ENCODE data around the gene ITGA1. TPM values are rescaled to one million over a fixed set of nuclear protein-coding genes. Genes with fewer than 3 reads are reported as not detected.
"Not testable (repeated sequence)": the region's sequence is repeated elsewhere in the genome, so short reads cannot be mapped to it uniquely, and the experiment has no call there.

Gene ITGA1
- total RNA-seq, 3 donors from 2014 or later: 2.1 to 6.3 (median 4.7) TPM

GRCh38 chr5:52839285-52839684, 51.6 kb downstream of the ITGA1 start:
- Mint-ChIP-seq H3K4me3 (no peak overlapping the region), H3K36me3 (ENCODE audit: insufficient read depth) (no peaks in the 10 kb centered on the region), H3K27me3 (ENCODE audit: low read depth) (no peaks in the 10 kb centered on the region), H3K4me1 (ENCODE audit: low read depth) (no peaks in the 10 kb centered on the region), H3K9me3 (no peaks in the 10 kb centered on the region)
- DNase-seq: no peak
- ATAC-seq: no peak

DNA sequence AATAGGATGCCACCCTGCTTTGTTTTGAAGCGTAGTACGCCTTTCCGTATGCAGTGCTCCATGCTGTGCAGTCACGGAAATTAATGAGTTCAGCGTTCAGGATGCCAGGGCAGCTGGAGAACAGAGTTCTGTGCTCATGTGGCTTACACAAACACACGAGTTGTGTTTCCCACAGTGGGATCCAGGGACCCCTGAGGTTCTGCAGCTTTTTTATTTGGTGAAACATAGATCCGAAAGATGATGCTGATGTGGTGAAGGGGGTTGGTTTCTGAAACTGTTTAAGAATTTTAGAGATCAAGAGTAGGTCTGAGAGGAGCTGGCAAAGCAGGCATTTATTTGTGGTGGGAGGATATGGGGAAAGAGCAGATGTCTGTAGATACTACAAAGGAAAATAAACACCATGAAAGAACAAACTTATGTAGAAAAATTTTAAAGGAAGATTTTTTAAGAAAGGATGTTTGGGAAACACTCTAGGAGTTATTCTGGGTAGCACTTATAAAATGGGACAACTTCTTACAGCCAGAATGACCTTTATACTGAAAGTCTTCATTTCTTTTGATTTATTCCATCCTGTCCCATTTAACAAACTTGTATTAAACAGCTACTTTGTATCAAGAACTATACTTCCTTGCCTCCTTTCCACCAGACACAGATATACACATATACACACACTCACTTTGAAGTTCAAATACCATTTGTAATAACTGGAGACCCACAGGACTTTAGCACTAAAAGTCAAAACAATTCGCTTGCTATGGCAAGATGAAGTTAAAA, 52.7 kb downstream of the ITGA1 start:
- Mint-ChIP-seq H3K9me3 (no peaks in the 10 kb centered on the region), H3K4me1 (ENCODE audit: low read depth) (peaks cover 1% of the 10 kb centered on the region), H3K4me3 (no peak overlapping the region), H3K36me3 (ENCODE audit: insufficient read depth) (no peaks in the 10 kb centered on the region), H3K27me3 (ENCODE audit: low read depth) (no peaks in the 10 kb centered on the region)
- no peak for DNase-seq
- no peak for ATAC-seq

- Mint-ChIP-seq H3K9me3 (no peaks in the 10 kb centered on the region), H3K4me3 (no peak overlapping the region), H3K4me1 (ENCODE audit: low read depth) (peaks cover 6% of the 10 kb centered on the region), H3K27me3 (ENCODE audit: low read depth) (no peaks in the 10 kb centered on the region), H3K36me3 (ENCODE audit: insufficient read depth) (no peaks in the 10 kb centered on the region)
- DNase-seq: no peak
- ATAC-seq: no peak
Observed at GRCh38 chr5:52841114-52841513, 53.4 kb downstream of the ITGA1 start.

DNA sequence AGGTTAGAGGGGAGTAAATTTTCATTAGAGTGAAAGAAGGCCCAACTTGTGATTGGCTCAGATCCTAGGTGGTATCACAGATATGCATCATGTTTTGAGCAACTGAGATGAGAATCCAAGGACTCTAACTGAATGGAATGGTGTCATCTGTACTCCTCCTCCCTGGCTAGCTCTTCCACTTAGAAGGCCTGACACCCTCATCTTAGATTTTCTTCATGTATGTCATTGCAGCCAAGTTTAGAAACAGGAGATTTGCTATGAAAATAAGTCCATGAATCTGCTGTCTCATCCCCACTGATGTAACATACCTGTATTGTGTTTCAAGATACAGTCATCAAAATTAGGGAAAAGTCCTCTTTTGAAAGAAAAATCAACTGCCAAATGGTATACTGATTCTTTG, 54.4 kb downstream of the ITGA1 start:
- no peak for ATAC-seq

GRCh38 chr5:52844885-52845284, 57.2 kb downstream of the ITGA1 start:
- ATAC-seq: no peak
- H3K4me1 Mint-ChIP-seq (ENCODE audit: low read depth): peaks cover 12% of the 10 kb centered on the region
- peaks cover 4% of the 10 kb centered on the region for H3K9me3 Mint-ChIP-seq
- no peak overlapping the region for H3K4me3 Mint-ChIP-seq
- DNase-seq: no peak
- H3K27me3 Mint-ChIP-seq (ENCODE audit: low read depth): no peaks in the 10 kb centered on the region
- no peaks in the 10 kb centered on the region for H3K36me3 Mint-ChIP-seq (ENCODE audit: insufficient read depth)

More for the DNA sequence above, 54.4 kb downstream of the ITGA1 start:
- DNase-seq: no peak
- H3K9me3 Mint-ChIP-seq: no peaks in the 10 kb centered on the region
- H3K36me3 Mint-ChIP-seq (ENCODE audit: insufficient read depth): no peaks in the 10 kb centered on the region
- H3K4me1 Mint-ChIP-seq (ENCODE audit: low read depth): peaks cover 12% of the 10 kb centered on the region
- no peaks in the 10 kb centered on the region for H3K27me3 Mint-ChIP-seq (ENCODE audit: low read depth)
- no peak overlapping the region for H3K4me3 Mint-ChIP-seq

DNA sequence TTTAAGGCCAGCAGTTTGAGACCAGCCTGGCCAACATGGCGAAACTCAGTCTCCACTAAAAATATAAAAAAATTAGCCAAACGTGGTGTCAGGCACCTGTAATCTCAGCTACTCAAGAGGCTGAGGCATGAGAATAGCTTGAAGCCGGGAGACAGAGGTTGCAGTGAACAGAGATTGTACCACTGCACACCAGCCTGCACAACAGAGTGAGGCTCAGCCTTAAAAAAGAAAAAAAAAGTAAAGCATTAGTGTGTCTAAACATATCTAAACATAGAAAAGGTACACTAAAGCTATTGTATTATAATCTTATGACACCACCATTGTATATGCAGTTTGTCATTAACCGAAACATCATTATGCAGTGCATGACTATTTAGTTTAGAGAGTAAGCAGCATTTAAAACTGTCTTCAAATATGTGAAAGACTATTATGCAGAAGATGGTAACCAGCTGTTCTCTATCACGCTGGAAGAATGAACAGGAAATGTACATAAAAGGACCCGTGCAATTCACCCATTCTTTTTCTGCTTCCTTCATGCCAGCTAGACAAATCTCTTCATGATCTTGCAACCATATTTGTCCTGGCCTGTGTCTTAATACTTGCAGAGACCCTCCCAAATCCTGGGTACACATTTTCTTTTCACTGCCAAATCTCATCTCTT, 58.6 kb downstream of the ITGA1 start:
- no peaks in the 10 kb centered on the region for H3K27me3 Mint-ChIP-seq (ENCODE audit: low read depth)
- H3K4me3 Mint-ChIP-seq: no peak overlapping the region
- peaks cover 4% of the 10 kb centered on the region for H3K9me3 Mint-ChIP-seq
- H3K36me3 Mint-ChIP-seq (ENCODE audit: insufficient read depth): no peaks in the 10 kb centered on the region
- no peak for DNase-seq
- ATAC-seq: no peak
- H3K4me1 Mint-ChIP-seq (ENCODE audit: low read depth): peaks cover 12% of the 10 kb centered on the region

GRCh38 chr5:52848688-52849087, 61.0 kb downstream of the ITGA1 start:
- not testable (repeated sequence) for ATAC-seq; H3K4me3 Mint-ChIP-seq; H3K27me3 Mint-ChIP-seq (ENCODE audit: low read depth); H3K9me3 Mint-ChIP-seq; DNase-seq; H3K36me3 Mint-ChIP-seq (ENCODE audit: insufficient read depth)
- peaks cover 14% of the 10 kb centered on the region for H3K4me1 Mint-ChIP-seq (ENCODE audit: low read depth)

GRCh38 chr5:52849544-52849943, 61.8 kb downstream of the ITGA1 start:
- Mint-ChIP-seq H3K4me1 (ENCODE audit: low read depth) (peaks cover 14% of the 10 kb centered on the region), H3K9me3 (peaks cover 4% of the 10 kb centered on the region), H3K27me3 (ENCODE audit: low read depth) (no peaks in the 10 kb centered on the region), H3K4me3 (no peak overlapping the region), H3K36me3 (ENCODE audit: insufficient read depth) (no peaks in the 10 kb centered on the region)
- DNase-seq (no peak), ATAC-seq (no peak)

DNA sequence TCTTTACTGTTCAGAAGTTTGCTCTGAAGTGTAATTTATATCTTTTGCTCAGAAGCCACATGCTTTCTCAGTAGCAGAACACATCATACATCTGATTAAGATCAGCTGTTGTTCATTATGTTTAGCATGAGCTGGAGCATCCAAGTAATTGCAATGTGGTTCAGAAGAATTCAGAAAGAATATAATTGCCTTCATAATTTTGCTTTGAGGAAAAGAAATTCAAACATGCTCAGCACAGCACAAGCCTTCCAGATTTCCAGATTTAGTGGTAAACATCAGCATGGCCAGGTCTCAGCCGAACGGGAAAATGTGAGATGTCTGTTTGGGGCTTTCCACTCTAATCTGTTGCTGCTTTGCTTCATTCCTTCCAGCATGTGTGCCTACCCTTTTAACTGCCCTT, 65.9 kb downstream of the ITGA1 start:
- Mint-ChIP-seq H3K36me3 (ENCODE audit: insufficient read depth) (no peaks in the 10 kb centered on the region), H3K4me3 (no peak overlapping the region), H3K27me3 (ENCODE audit: low read depth) (no peaks in the 10 kb centered on the region), H3K9me3 (peaks cover 4% of the 10 kb centered on the region), H3K4me1 (ENCODE audit: low read depth) (peaks cover 2% of the 10 kb centered on the region)
- DNase-seq (no peak), ATAC-seq (no peak)

DNA sequence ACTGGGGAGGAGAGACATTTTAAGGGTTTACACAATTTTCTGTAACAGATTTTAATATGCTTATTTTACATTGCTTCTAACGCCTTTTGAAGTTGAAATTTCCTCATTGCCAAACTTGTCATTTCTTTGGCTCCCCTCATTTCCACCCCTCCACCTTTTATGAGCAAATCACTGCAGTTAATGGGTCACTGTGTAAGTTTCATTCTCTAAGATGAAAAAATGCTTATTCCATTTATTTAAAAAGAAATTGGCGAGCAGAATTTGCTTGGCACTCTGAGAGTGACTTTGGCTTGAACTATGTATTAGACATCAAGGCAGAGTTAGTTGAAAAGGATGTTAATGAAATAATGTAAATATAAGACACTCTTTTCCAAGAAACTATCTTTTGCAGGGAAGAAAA, 66.6 kb downstream of the ITGA1 start:
- Mint-ChIP-seq H3K4me1 (ENCODE audit: low read depth) (peaks cover 2% of the 10 kb centered on the region), H3K36me3 (ENCODE audit: insufficient read depth) (no peaks in the 10 kb centered on the region), H3K9me3 (peaks cover 1% of the 10 kb centered on the region), H3K4me3 (no peak overlapping the region), H3K27me3 (ENCODE audit: low read depth) (no peaks in the 10 kb centered on the region)
- ATAC-seq: no peak
- no peak for DNase-seq

DNA sequence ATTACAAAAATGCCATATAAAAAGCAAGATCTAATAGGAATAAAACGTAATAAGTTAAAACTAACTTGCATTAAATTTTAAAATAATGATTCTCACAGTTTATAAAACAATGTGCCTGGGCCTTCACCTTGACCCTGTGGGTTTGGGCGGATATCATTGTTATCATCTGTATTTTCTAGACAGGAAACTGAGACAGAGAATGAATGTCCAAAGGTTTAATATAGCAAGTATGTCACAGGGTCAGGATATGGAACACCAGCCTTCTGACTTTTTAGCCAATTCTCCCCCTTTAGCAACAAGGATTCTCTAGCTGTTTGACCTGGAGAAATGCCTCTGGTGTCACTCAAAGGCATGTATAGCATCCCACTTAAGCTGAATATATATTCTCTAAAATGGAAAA, 67.2 kb downstream of the ITGA1 start:
- ATAC-seq (no peak), DNase-seq (no peak)
- Mint-ChIP-seq H3K9me3 (no peaks in the 10 kb centered on the region), H3K36me3 (ENCODE audit: insufficient read depth) (no peaks in the 10 kb centered on the region), H3K4me1 (ENCODE audit: low read depth) (peaks cover 2% of the 10 kb centered on the region), H3K27me3 (ENCODE audit: low read depth) (no peaks in the 10 kb centered on the region), H3K4me3 (no peak overlapping the region)

DNA sequence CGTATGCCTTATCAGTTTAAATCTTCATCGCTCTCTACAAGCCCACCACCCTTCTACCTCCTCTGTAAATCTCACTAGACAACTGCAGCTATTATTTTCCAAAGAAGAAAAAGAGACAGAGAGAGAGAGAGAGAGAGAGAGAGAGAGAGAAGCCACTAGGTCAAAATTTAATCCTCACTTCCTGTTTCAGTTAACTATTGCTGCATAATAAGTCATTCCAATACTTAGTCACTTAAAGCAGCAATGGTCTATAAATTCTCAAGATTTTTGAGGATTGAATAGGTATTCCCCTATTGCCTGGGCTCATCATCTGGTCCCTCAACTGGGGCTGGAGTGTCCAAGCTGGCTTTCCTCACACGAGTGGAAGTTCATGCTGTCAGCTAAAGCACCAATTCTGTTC, 68.8 kb downstream of the ITGA1 start:
- H3K36me3 Mint-ChIP-seq (ENCODE audit: insufficient read depth): no peaks in the 10 kb centered on the region
- H3K9me3 Mint-ChIP-seq: no peaks in the 10 kb centered on the region
- no peak overlapping the region for H3K4me3 Mint-ChIP-seq
- DNase-seq (no peak), ATAC-seq (no peak)
- H3K4me1 Mint-ChIP-seq (ENCODE audit: low read depth): peaks cover 2% of the 10 kb centered on the region
- H3K27me3 Mint-ChIP-seq (ENCODE audit: low read depth): no peaks in the 10 kb centered on the region

DNA sequence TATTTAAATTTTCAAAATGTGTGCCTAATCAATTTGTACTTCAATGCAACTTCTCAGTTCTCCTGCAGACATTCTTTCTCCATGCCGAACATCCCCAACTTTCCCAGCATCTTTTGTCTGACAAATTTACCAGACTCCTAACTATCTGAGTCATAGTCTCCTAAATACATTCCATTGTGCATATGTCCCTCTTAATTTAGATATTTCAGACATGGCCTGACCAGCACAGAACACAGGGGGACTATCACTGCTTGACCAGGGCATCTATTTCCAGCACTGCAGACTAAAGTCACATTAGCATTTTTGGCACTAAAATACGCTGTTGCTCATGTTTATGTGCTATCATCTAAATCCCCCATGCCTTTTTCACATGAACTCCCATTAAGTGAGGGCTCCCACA, 71.9 kb downstream of the ITGA1 start:
- H3K4me1 Mint-ChIP-seq (ENCODE audit: low read depth): no peaks in the 10 kb centered on the region
- H3K27me3 Mint-ChIP-seq (ENCODE audit: low read depth): no peaks in the 10 kb centered on the region
- H3K4me3 Mint-ChIP-seq: no peak overlapping the region
- H3K36me3 Mint-ChIP-seq (ENCODE audit: insufficient read depth): no peaks in the 10 kb centered on the region
- no peak for DNase-seq
- no peak for ATAC-seq
- H3K9me3 Mint-ChIP-seq: no peaks in the 10 kb centered on the region

- H3K27me3 Mint-ChIP-seq (ENCODE audit: low read depth): no peaks in the 10 kb centered on the region
- H3K4me3 Mint-ChIP-seq: no peak overlapping the region
- no peaks in the 10 kb centered on the region for H3K4me1 Mint-ChIP-seq (ENCODE audit: low read depth)
- ATAC-seq: no peak
- DNase-seq: no peak
- no peaks in the 10 kb centered on the region for H3K36me3 Mint-ChIP-seq (ENCODE audit: insufficient read depth)
- H3K9me3 Mint-ChIP-seq: no peaks in the 10 kb centered on the region
Observed at GRCh38 chr5:52861368-52861767, 73.7 kb downstream of the ITGA1 start.

DNA sequence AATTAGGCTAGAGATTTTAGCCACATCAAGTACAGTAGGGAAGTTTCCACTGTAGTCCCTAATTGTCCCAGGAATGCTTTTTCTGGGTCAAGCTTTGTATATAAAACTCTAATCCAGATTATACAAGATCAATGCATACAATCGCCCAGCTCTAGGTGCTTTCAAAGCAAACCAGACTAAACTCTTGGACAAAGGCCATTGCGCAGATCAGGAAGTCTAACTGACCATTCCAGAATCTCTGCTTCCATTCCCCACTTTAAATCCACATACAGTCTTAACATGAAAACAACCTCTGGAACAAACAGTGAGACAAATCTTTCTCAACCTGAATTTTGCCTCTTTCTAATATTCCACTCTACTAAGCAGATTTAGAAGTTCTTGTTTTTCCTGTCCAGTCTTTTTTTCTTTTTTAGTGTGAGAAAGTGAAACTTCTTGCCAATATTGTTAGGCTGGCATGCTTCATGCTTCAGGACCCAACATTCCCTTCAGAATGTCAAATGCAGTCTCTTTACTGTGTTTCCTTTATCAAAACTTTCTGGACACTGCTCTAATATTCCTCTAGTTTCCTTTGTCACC, 76.1 kb downstream of the ITGA1 start:
- Mint-ChIP-seq H3K4me3 (no peak overlapping the region), H3K9me3 (no peaks in the 10 kb centered on the region), H3K4me1 (ENCODE audit: low read depth) (no peaks in the 10 kb centered on the region), H3K36me3 (ENCODE audit: insufficient read depth) (no peaks in the 10 kb centered on the region), H3K27me3 (ENCODE audit: low read depth) (no peaks in the 10 kb centered on the region)
- no peak for ATAC-seq
- no peak for DNase-seq
